K562 (cell line): ENCODE data around the gene ADAMTS15. TPM values are rescaled to one million over a fixed set of nuclear protein-coding genes. Genes with fewer than 3 reads are reported as not detected.

Experiments used
- ATAC-seq: fragments of 200-7000 bp; cut with Tn5 transposase; 3 replicates; pipeline ENCODE4 v1.9.1; 2020; ENCODE audit warnings: moderate library complexity
- BruUV-seq: library from RNA; stranded (reverse); fragments of 400-500 nt; replicated peaks from 2 replicates; lab custom pipeline; 2021; lab: Mats Ljungman, UMichigan
- CTCF ChIA-PET: fragments of 300-600 bp; formaldehyde crosslinking; extraction: SDS; loops from one replicate; lab custom pipeline; 2021; ENCODE audit warnings: low intra/inter-chr PET ratio; lab: Yijun Ruan, JAX
- POLR2A ChIA-PET: fragments of 300-600, 350-650 bp; sonication (Branson Sonifier 250); formaldehyde crosslinking; extraction: SDS; loops from one replicate; lab custom pipeline; 2021; ENCODE audit warnings: antibody characterized with exemption, inconsistent platforms; lab: Yijun Ruan, JAX
- DNase-seq, 4 experiments: peaks; one replicate each; pipeline versions ENCODE4 v3.0.0 to v3.0.0-alpha.2; 2011 to 2018; ENCODE audit warnings: low spot score in 3 of 4, mixed read lengths in 3 of 4; ENCODE audit errors: extremely low read depth in 1 of 4
- FAIRE-seq: peaks from 2 replicates; lab custom pipeline; 2011; peaks lifted over from hg19 to GRCh38; lab: Jason Lieb, UNC
- H2AFZ ChIP-seq: 2 replicates; pipeline ENCODE4 v1.6.0; 2011; ENCODE audit warnings: low read depth, low read length, control low read depth, inconsistent platforms
- H3K27ac ChIP-seq: fragments of 200-600 bp; 3 replicates; pipeline ENCODE4 v1.8.0; 2011; ENCODE audit warnings: low read depth, mild to moderate bottlenecking, control low read depth, inconsistent platforms, low read length, moderate library complexity, mixed read lengths; ENCODE audit errors: extremely low read depth
- H3K27me3 ChIP-seq, 2 experiments: fragments of 300-600 bp in 1 of 2; 2 replicates in 1 of 2; 3 replicates in 1 of 2; pipeline versions ENCODE4 v1.6.0 to v1.8.0; 2011; ENCODE audit warnings: inconsistent platforms in 2 of 2, low read length in 2 of 2, mild to moderate bottlenecking in 1 of 2, mixed read lengths in 1 of 2, moderate library complexity in 1 of 2; ENCODE audit not compliant: control insufficient read depth in 2 of 2, insufficient read depth in 2 of 2
- H3K36me3 ChIP-seq: fragments of 300-600 bp; 3 replicates; pipeline ENCODE4 v1.8.0; 2011; ENCODE audit warnings: mild to moderate bottlenecking, low read length, inconsistent platforms; ENCODE audit not compliant: control insufficient read depth, insufficient read depth
- H3K4me1 ChIP-seq, 2 experiments: fragments of 200-600 bp in 1 of 2; replicated peaks in 1 of 2; 2 replicates in 1 of 2; 3 replicates in 1 of 2; pipeline versions ENCODE4 v1.5.1 to v1.8.0; 2011; ENCODE audit warnings: inconsistent platforms in 2 of 2, low read length in 2 of 2, mild to moderate bottlenecking in 1 of 2, mixed read lengths in 1 of 2, moderate library complexity in 1 of 2; ENCODE audit not compliant: control insufficient read depth in 2 of 2, insufficient read depth in 2 of 2
- H3K4me2 ChIP-seq: 2 replicates; pipeline ENCODE4 v1.6.1; 2011; ENCODE audit warnings: low read length, control low read depth, inconsistent platforms, mixed read lengths; ENCODE audit not compliant: insufficient read depth
- H3K4me3 ChIP-seq: fragments of 200-600 bp; sonication (generic), shearing (Covaris generic); 2 replicates; pipeline ENCODE4 v1.5.1; 2016; ENCODE audit warnings: control low read depth, inconsistent platforms
- H3K79me2 ChIP-seq: fragments of 200-600 bp; 3 replicates; pipeline ENCODE4 v1.8.0; 2011; ENCODE audit warnings: low read length, inconsistent platforms; ENCODE audit not compliant: control insufficient read depth, insufficient read depth
- H3K9ac ChIP-seq, 2 experiments: 2 replicates each; pipeline versions ENCODE4 v1.6.0 to v1.6.1; 2011; ENCODE audit warnings: low read depth in 2 of 2, low read length in 2 of 2, control low read depth in 1 of 2, inconsistent platforms in 1 of 2, mild to moderate bottlenecking in 1 of 2, mixed read lengths in 1 of 2; ENCODE audit not compliant: insufficient read depth in 1 of 2
- H3K9me1 ChIP-seq: one replicate; pipeline ENCODE4 v1.6.0; 2011; ENCODE audit warnings: inconsistent platforms, mild to moderate bottlenecking, low read length, moderate library complexity; ENCODE audit not compliant: control insufficient read depth, insufficient read depth
- H3K9me3 ChIP-seq: replicated peaks from 2 replicates; pipeline ENCODE4 v1.5.1; 2011; ENCODE audit warnings: low read depth, low read length, inconsistent platforms; ENCODE audit not compliant: control insufficient read depth, insufficient read depth
- H4K20me1 ChIP-seq: replicated peaks from 2 replicates; pipeline ENCODE4 v1.6.1; 2011; ENCODE audit warnings: low read length, inconsistent platforms, mixed read lengths; ENCODE audit not compliant: control insufficient read depth, insufficient read depth
- CUX1 ChIP-seq: fragments of 200-800 bp; sonication (Bioruptor generic); IDR thresholded peaks from 2 replicates; pipeline ENCODE4 v1.6.1; 2016; ENCODE audit warnings: missing genetic modification characterization, missing compliant biosample characterization
- ESRRB ChIP-seq: fragments of 250-450 bp; sonication (Bioruptor Pico); IDR thresholded peaks from 2 replicates; pipeline ENCODE4 v1.5.0; 2020; ENCODE audit warnings: mild to moderate bottlenecking, moderate library complexity, borderline replicate concordance
- IRF2 ChIP-seq: sonication (generic); formaldehyde crosslinking; IDR thresholded peaks from 2 replicates; pipeline ENCODE4 v1.8.1; 2022; ENCODE audit warnings: mild to moderate bottlenecking, missing genetic modification reagents
- KAT2B ChIP-seq: IDR thresholded peaks from one replicate; pipeline ENCODE4 v1.6.1; 2012; ENCODE audit warnings: low read depth, mild to moderate bottlenecking, control low read depth, inconsistent platforms, low read length, moderate library complexity
- NR2C1 ChIP-seq, 2 experiments: fragments of 450-650 bp; IDR thresholded peaks; 2 replicates each; pipeline ENCODE4 v1.6.1; 2017; ENCODE audit warnings: mild to moderate bottlenecking in 2 of 2, antibody characterized with exemption in 1 of 2, inconsistent platforms in 1 of 2, missing compliant biosample characterization in 1 of 2, missing genetic modification characterization in 1 of 2
- PHF20 ChIP-seq: fragments of 450-650 bp; IDR thresholded peaks from 2 replicates; pipeline ENCODE4 v1.6.1; 2018; ENCODE audit not compliant: partially characterized antibody
- SMARCE1 ChIP-seq: fragments of 450-650 bp; IDR thresholded peaks from 2 replicates; pipeline ENCODE4 v1.7.1; 2016; ENCODE audit warnings: mild to moderate bottlenecking
- SP1 ChIP-seq: sonication (generic); formaldehyde crosslinking; IDR thresholded peaks from 2 replicates; pipeline ENCODE4 v1.8.1; 2022; ENCODE audit warnings: mild to moderate bottlenecking, missing genetic modification reagents
- SPI1 ChIP-seq: IDR thresholded peaks from 2 replicates; pipeline ENCODE4 v1.6.1; 2011; ENCODE audit warnings: low read depth, low read length, control low read depth, borderline replicate concordance
- SRSF1 ChIP-seq: fragments of 200-400 bp; formaldehyde crosslinking; IDR thresholded peaks from 2 replicates; pipeline ENCODE4 v1.6.1; 2017; ENCODE audit warnings: mild to moderate bottlenecking, low read depth, low read length, moderate library complexity
- TEAD1 ChIP-seq, 2 experiments: fragments of 450-650 bp in 1 of 2; sonication (generic) in 1 of 2; formaldehyde crosslinking; IDR thresholded peaks; 2 replicates each; pipeline versions ENCODE4 v1.4.0 to v1.8.0; 2020 to 2022; ENCODE audit warnings: mild to moderate bottlenecking in 2 of 2, missing genetic modification reagents in 1 of 2
- ZKSCAN8 ChIP-seq: fragments of 200-800 bp; sonication (Bioruptor generic); IDR thresholded peaks from 2 replicates; pipeline ENCODE4 v1.6.1; 2016; ENCODE audit warnings: missing genetic modification characterization, missing compliant biosample characterization
- ZNF143 ChIP-seq: sonication (generic); formaldehyde crosslinking; IDR thresholded peaks from 2 replicates; pipeline ENCODE4 v1.9.0; 2022; ENCODE audit warnings: mild to moderate bottlenecking, missing genetic modification reagents
- ZNF778 ChIP-seq: fragments of 450-650 bp; formaldehyde crosslinking; IDR thresholded peaks from 2 replicates; pipeline ENCODE4 v1.4.0; 2020; ENCODE audit warnings: mild to moderate bottlenecking, moderate library complexity
- WGBS: fragments of 100-300 bp; shearing (Covaris generic); methylation state at CpG from one replicate; pipeline ENCODE4 v1.1.6; 2016; ENCODE audit warnings: low coverage, mixed read lengths; ENCODE audit not compliant: insufficient coverage; ENCODE audit errors: missing lambda C conversion rate; 5-methylcytosine and 5-hydroxymethylcytosine counted together
- in situ Hi-C: fragments of 300-500 bp; cut with MboI; formaldehyde crosslinking; loops from 4 replicates; pipeline ENCODE4 v1.15.0; 2018; ENCODE audit warnings: inconsistent platforms, mixed read lengths
- intact Hi-C: fragments of 100-400 bp; cut with micrococcal nuclease; formaldehyde crosslinking; loops from 2 replicates; pipeline ENCODE4 v1.14.2; 2022
- polyA plus RNA-seq, 8 experiments: library from polyadenylated mRNA; depleted of rRNA in 4 of 8; stranded (reverse) in 5 of 8; unstranded in 3 of 8; fragments of >200 nt; fragmentation: Nextera tagmentation in 2 of 8; fragmentation: Illumina TruSeq in 1 of 8; extraction: Ambion mirVana in 2 of 8; extraction: Trizol in 1 of 8; gene quantifications; 2 replicates each; pipeline versions ENCODE4 v1.2.1 to v1.2.3, GENCODE V29; 2011 to 2014; ENCODE audit warnings: inconsistent platforms in 1 of 8, missing spikeins in 1 of 8
- total RNA-seq, 7 experiments: library from RNA; depleted of rRNA in 6 of 7; stranded (reverse); fragments of >200 nt in 6 of 7; fragmentation: Illumina TruSeq in 2 of 7; extraction: Trizol in 2 of 7; gene quantifications; 2 replicates each; pipeline versions ENCODE4 v1.2.1 to v1.2.3, GENCODE V29; 2011 to 2021; ENCODE audit warnings: low replicate concordance in 1 of 7

Gene ADAMTS15
- total and polyA plus RNA-seq, 9 of the 15 experiments (the other 6 are each of a cell fraction or from before 2014, with no cell fraction given) = 0.04 TPM; not detected in 8

GRCh38 chr11:130473056-130473794, 24.8 kb downstream of the ADAMTS15 start:
- DNase-seq (no peak), FAIRE-seq (no peak), ATAC-seq (peak; percentile 33; the same call in 2 of the 3 replicates)
- Histone ChIP-seq H3K27ac (no peak overlapping the region), H3K79me2 (no peaks in the 10 kb centered on the region), H3K4me2 (no peak overlapping the region), H3K9me1 (peaks cover 3% of the 10 kb centered on the region), H3K4me3 (no peak overlapping the region), H3K27me3 (peaks cover 26 to 75% of the 10 kb centered on the region in 2 experiments; a peak in 4 of 5 replicates), H3K36me3 (no peaks in the 10 kb centered on the region), H3K9ac (no peak overlapping the region; a peak in 2 of 4 replicates), H4K20me1 (no peaks in the 10 kb centered on the region; the same call in 1 of the 2 replicates), H3K4me1 (peaks cover 0 to 10% of the 10 kb centered on the region in 2 experiments; a peak in 1 of 5 replicates), H3K9me3 (no peaks in the 10 kb centered on the region), H2AFZ (no peak overlapping the region)
- WGBS = 1% methylated on average over 47 of the region's 52 CpGs
- CTCF ChIA-PET = no interaction called here
- POLR2A ChIA-PET = no interaction called here
- in situ Hi-C loops (no loop called here), intact Hi-C loops (no loop called here)
- no peak for TF ChIP-seq SRSF1
- no peak for TF ChIP-seq CUX1
- no peak for TF ChIP-seq TEAD1 (CRISPR knock-in tag; IDR thresholded peaks at IDR 0.05)
- no peak for TF ChIP-seq KAT2B
- no peak for TF ChIP-seq ZNF143
- TF ChIP-seq SP1 (CRISPR knock-in tag) = no peak
- no peak for TF ChIP-seq IRF2 (CRISPR knock-in tag)
- TF ChIP-seq NR2C1 (IDR thresholded peaks at IDR 0.05) = no peak
- no peak for TF ChIP-seq NR2C1 (tag; IDR thresholded peaks at IDR 0.05)
- no peak for TF ChIP-seq ZKSCAN8
- no peak for TF ChIP-seq ZNF778 (CRISPR knock-in tag)
- TF ChIP-seq SMARCE1 = no peak
- no peak for TF ChIP-seq PHF20
- no peak for TF ChIP-seq ESRRB
- TF ChIP-seq SPI1 = no peak
- no TSS peak for BruUV-seq
